OCI-LY7 (cell line): ENCODE measurements around the gene BTBD17.
A peak's percentile ranks its signal among the peaks of the same experiment; 100 is the strongest.

Experiments used
- CTCF ChIP-seq: fragments of 200-600 bp; sonication (generic); conservative IDR thresholded peaks from 2 replicates; pipeline ENCODE4 v1.5.1; 2014; ENCODE audit warnings: mild to moderate bottlenecking, antibody characterized with exemption, low read length, moderate library complexity, mixed read lengths
- EZH2phosphoT487 ChIP-seq: fragments of 200-600 bp; sonication (generic); IDR thresholded peaks from 2 replicates; pipeline ENCODE4 v1.6.1; 2018; ENCODE audit warnings: low read depth, borderline replicate concordance, mild to moderate bottlenecking, mixed run types, antibody characterized with exemption, low read length, moderate library complexity, mixed read lengths

GRCh38 chr17:74354123-74354522 lies 7.5 kb downstream of the BTBD17 start:
- TF ChIP-seq CTCF (peak; percentile 97), EZH2phosphoT487 (no peak)
